HG03060 (cell line): ENCODE measurements around the gene NPIPB12.
"Not testable (repeated sequence)": the region's sequence is repeated elsewhere in the genome, so short reads cannot be mapped to it uniquely, and the experiment has no call there.

Source experiments
- ATAC-seq: cut with Tn5 transposase; IDR thresholded peaks from one replicate; pipeline ENCODE4 v1.9.1; 2021; ENCODE audit warnings: low read depth, moderate number of reproducible peaks; ENCODE audit not compliant: unreplicated experiment

NPIPB12 gene

GRCh38 chr16:29506308-29506707 lies at the start of gene NPIPB12:
NPIPB12 (minus strand) TSS chr16:29506408.
- not testable (repeated sequence) for ATAC-seq

- not testable (repeated sequence) for ATAC-seq
These were observed 15.3 kb upstream of the NPIPB12 start for GRCh38 chr16:29521520-29521919.

- ATAC-seq, result not testable (repeated sequence)
These were observed 23.9 kb downstream of the NPIPB12 start for GRCh38 chr16:29482276-29482675.

- not testable (repeated sequence) for ATAC-seq
These were observed 34.1 kb downstream of the NPIPB12 start for GRCh38 chr16:29472065-29472464.

- not testable (repeated sequence) for ATAC-seq
These were observed 36.5 kb downstream of the NPIPB12 start for GRCh38 chr16:29469660-29470059.

GRCh38 chr16:29467654-29468366 lies 38.4 kb downstream of the NPIPB12 start:
- not testable (repeated sequence) for ATAC-seq

GRCh38 chr16:29466904-29467303 lies 39.3 kb downstream of the NPIPB12 start:
- ATAC-seq, result not testable (repeated sequence)

GRCh38 chr16:29465985-29466824 lies 40.0 kb downstream of the NPIPB12 start:
- ATAC-seq, result not testable (repeated sequence)

- not testable (repeated sequence) for ATAC-seq
These were observed 45.6 kb downstream of the NPIPB12 start for GRCh38 chr16:29460647-29461030.

GRCh38 chr16:29459706-29460646 lies 46.2 kb downstream of the NPIPB12 start, which contains the start of gene SULT1A4:
SULT1A4 (plus strand) TSS chr16:29459913; CDS start chr16:29461386, 1,473 bp downstream.
- ATAC-seq, result not testable (repeated sequence)

GRCh38 chr16:29457660-29458059 lies 48.5 kb downstream of the NPIPB12 start:
- not testable (repeated sequence) for ATAC-seq

- peak; percentile 24 for ATAC-seq
These were observed 51.4 kb downstream of the NPIPB12 start for GRCh38 chr16:29454828-29455227.

- peak; percentile 83 for ATAC-seq
These were observed 51.9 kb downstream of the NPIPB12 start, which contains the start of the genes BOLA2 and SLX1B for GRCh38 chr16:29454269-29454668. BOLA2 (minus strand) TSS chr16:29454351; CDS start chr16:29454253, 98 bp downstream. SLX1B (plus strand) TSS chr16:29454533.

- not testable (repeated sequence) for ATAC-seq
These were observed 52.5 kb downstream of the NPIPB12 start for GRCh38 chr16:29453754-29454153.
